Stimulated activated CD8-positive, alpha-beta memory T cell treated with anti-CD3 and anti-CD28 coated beads, Interleukin-4, amount 100 ng/mL, for 1 hour (primary cell): ENCODE data around the gene FBXO41.

ENCODE experiments used
- DNase-seq, 2 donors: peaks; one replicate each; pipeline ENCODE4 v3.0.0-alpha.2; 2020; ENCODE audit warnings: low read depth in 2 of 2, low spot score in 1 of 2

The FBXO41 gene

GRCh38 chr2:73246850-73247249 lies 37.4 kb downstream of the FBXO41 start:
- DNase-seq = no peak

GRCh38 chr2:73244580-73244979 lies 39.7 kb downstream of the FBXO41 start:
- no peak for DNase-seq

- no peak for DNase-seq
Measured at GRCh38 chr2:73243884-73244570, 40.3 kb downstream of the FBXO41 start.

GRCh38 chr2:73239776-73240175 lies 44.5 kb downstream of the FBXO41 start:
- no peak for DNase-seq

GRCh38 chr2:73238976-73239375 lies 45.3 kb downstream of the FBXO41 start:
- no peak for DNase-seq

- DNase-seq = no peak
Measured at GRCh38 chr2:73238149-73238548, 46.1 kb downstream of the FBXO41 start.

- DNase-seq = no peak
Measured at GRCh38 chr2:73237168-73237567, 47.1 kb downstream of the FBXO41 start.

- no peak for DNase-seq
Measured at GRCh38 chr2:73235315-73236028, 48.8 kb downstream of the FBXO41 start.

- peak; percentile 71 to 76 for DNase-seq
Measured at GRCh38 chr2:73233932-73234832, 50.1 kb downstream of the FBXO41 start, which contains the start of gene CCT7. CCT7 (plus strand) TSS chr2:73234308; CDS start chr2:73234379, 71 bp downstream.

GRCh38 chr2:73233154-73233931 lies 50.9 kb downstream of the FBXO41 start, which contains the start of gene PRADC1:
PRADC1 (minus strand) TSS chr2:73233239; CDS start chr2:73233160, 79 bp downstream.
- DNase-seq = peak; percentile 90 to 91

GRCh38 chr2:73232403-73233153 lies 51.7 kb downstream of the FBXO41 start:
- no peak for DNase-seq

- DNase-seq = no peak
Measured at GRCh38 chr2:73228631-73229030, 55.6 kb downstream of the FBXO41 start.

GRCh38 chr2:73227086-73227485 lies 57.2 kb downstream of the FBXO41 start:
- no peak for DNase-seq

- no peak for DNase-seq
Measured at GRCh38 chr2:73225513-73226360, 58.5 kb downstream of the FBXO41 start.

- no peak for DNase-seq
Measured at GRCh38 chr2:73223821-73224220, 60.5 kb downstream of the FBXO41 start.

- no peak for DNase-seq
Measured at GRCh38 chr2:73218298-73218697, 66.0 kb downstream of the FBXO41 start.

GRCh38 chr2:73217826-73218225 lies 66.5 kb downstream of the FBXO41 start:
- DNase-seq = no peak

- DNase-seq = no peak
Measured at GRCh38 chr2:73217160-73217559, 67.1 kb downstream of the FBXO41 start.

- no peak for DNase-seq
Measured at GRCh38 chr2:73215254-73215653, 69.0 kb downstream of the FBXO41 start.
